BLaER1 treated with 17β-estradiol and CSF1 and Interleukin-3, amounts not matched to agents 10 nM and 100 nM (cell line): Measurements from ENCODE around the gene TMEM141.

Experiments used
- H3K27ac ChIP-seq, 11 experiments: shearing (Covaris generic); formaldehyde crosslinking; 2 replicates each; pipeline ENCODE4 v1.8.1; 2022
- H3K27me3 ChIP-seq, 11 experiments: shearing (Covaris generic); formaldehyde crosslinking; 2 replicates each; pipeline ENCODE4 v1.8.1; 2022
- H3K36me3 ChIP-seq, 11 experiments: shearing (Covaris generic); formaldehyde crosslinking; 2 replicates each; pipeline ENCODE4 v1.8.1; 2022
- H3K4me1 ChIP-seq, 10 experiments: shearing (Covaris generic); formaldehyde crosslinking; 2 replicates each; pipeline ENCODE4 v1.8.1; 2022
- H3K4me2 ChIP-seq, 11 experiments: shearing (Covaris generic); formaldehyde crosslinking; 2 replicates each; pipeline ENCODE4 v1.8.1; 2022
- H3K4me3 ChIP-seq, 10 experiments: shearing (Covaris generic); formaldehyde crosslinking; 2 replicates each; pipeline ENCODE4 v1.8.1; 2022
- H3K9ac ChIP-seq, 11 experiments: shearing (Covaris generic); formaldehyde crosslinking; 2 replicates each; pipeline ENCODE4 v1.8.1; 2022
- H3K9me3 ChIP-seq, 11 experiments: shearing (Covaris generic); formaldehyde crosslinking; replicated peaks in 1 of 11; 2 replicates each; pipeline ENCODE4 v1.8.1; 2022
- H4K20me1 ChIP-seq, 11 experiments: shearing (Covaris generic); formaldehyde crosslinking; 2 replicates each; pipeline ENCODE4 v1.8.1; 2022
- Cebpa-rat ChIP-seq, 11 experiments: shearing (Covaris generic); IDR thresholded peaks; 2 replicates each; pipeline ENCODE4 v1.8.1; 2022

The TMEM141 gene

DNA sequence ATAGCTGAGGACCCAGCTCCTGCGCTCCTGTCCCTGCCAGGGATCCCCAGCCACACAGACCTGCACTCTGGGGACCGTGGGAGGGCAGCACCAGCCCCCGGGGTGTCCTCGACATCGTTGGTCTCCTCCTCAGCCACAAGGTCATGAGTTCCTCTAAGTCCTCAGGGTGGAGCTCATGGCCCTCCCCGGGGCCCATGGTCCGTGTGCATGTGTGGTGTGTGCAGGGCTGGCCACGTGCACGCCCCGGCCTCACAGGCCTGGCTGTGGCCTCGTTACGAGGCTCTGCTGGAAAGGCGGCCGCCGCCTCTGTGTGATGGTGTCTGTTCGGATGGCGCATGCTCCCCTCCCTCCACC, 35.0 kb downstream of the TMEM141 start:
- no peak overlapping the region for H3K4me2 ChIP-seq
- H3K4me1 ChIP-seq = no peaks in the 10 kb centered on the region
- H3K9ac ChIP-seq = no peak overlapping the region
- H3K9me3 ChIP-seq = no peaks in the 10 kb centered on the region
- TF ChIP-seq Cebpa-rat (IDR thresholded peaks at IDR 0.05) = no peak
- peaks cover 16 to 99% (median 77%) of the 10 kb centered on the region in 11 experiments; a peak in 21 of 22 replicates for H4K20me1 ChIP-seq
- no peaks in the 10 kb centered on the region for H3K27me3 ChIP-seq
- H3K36me3 ChIP-seq = peaks cover 79 to 97% (median 91%) of the 10 kb centered on the region in 11 experiments
- no peak overlapping the region for H3K4me3 ChIP-seq
- H3K27ac ChIP-seq = no peak overlapping the region

DNA sequence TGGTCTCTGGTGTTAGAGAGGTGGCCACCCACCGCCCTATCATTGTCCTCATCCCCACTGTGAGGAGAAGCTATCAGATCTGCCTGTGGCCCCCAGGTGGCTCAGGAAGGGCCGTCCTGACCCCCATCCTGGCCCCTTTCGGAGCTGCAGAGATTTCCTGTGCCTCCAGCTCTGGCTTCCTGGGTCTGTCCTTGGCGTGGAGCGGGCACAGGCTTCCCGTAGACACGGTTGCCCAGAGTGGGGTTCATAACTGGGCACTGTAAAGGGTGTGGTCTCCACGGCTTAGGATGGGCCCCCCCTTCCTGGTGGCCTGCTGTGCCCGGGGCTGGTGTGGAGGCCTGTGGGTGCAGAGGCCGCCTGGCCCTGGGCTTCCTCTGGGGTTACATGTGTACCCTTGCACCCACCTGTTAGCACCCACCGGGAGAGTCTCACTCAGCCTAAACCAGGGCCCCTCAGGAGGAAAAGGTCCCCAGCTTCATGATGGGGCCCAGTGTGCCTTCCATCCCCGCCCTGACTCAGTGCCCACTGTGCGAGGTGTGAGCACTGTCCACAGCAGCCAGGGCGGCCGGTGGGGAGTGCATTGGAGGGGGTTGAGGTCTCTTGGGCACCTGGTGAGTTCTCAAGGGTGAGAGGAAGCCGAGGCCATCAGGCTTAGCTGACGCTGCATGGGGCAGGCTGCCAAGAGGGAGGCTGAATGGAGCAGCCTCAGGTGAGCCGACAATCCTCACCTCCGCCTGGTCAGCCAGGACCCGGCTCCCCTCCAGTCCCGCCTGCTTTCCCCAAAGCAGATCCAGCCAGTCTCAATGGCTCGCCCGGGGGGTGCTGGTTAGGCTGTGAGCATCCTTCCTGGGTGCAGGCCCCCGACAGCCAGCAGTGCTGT, 35.8 kb downstream of the TMEM141 start:
- no peaks in the 10 kb centered on the region for H3K27me3 ChIP-seq
- peaks cover 10 to 99% (median 75%) of the 10 kb centered on the region in 11 experiments; a peak in 21 of 22 replicates for H4K20me1 ChIP-seq
- no peak for TF ChIP-seq Cebpa-rat (IDR thresholded peaks at IDR 0.05)
- no peak overlapping the region for H3K4me3 ChIP-seq
- H3K4me1 ChIP-seq = no peaks in the 10 kb centered on the region
- H3K4me2 ChIP-seq = no peak overlapping the region
- no peak overlapping the region for H3K27ac ChIP-seq
- peaks cover 86 to 98% (median 92%) of the 10 kb centered on the region in 11 experiments for H3K36me3 ChIP-seq
- H3K9ac ChIP-seq = peak overlapping the region in 2 of 11 experiments; percentile 9 to 18; a peak in 2 of 22 replicates
- no peaks in the 10 kb centered on the region for H3K9me3 ChIP-seq

DNA sequence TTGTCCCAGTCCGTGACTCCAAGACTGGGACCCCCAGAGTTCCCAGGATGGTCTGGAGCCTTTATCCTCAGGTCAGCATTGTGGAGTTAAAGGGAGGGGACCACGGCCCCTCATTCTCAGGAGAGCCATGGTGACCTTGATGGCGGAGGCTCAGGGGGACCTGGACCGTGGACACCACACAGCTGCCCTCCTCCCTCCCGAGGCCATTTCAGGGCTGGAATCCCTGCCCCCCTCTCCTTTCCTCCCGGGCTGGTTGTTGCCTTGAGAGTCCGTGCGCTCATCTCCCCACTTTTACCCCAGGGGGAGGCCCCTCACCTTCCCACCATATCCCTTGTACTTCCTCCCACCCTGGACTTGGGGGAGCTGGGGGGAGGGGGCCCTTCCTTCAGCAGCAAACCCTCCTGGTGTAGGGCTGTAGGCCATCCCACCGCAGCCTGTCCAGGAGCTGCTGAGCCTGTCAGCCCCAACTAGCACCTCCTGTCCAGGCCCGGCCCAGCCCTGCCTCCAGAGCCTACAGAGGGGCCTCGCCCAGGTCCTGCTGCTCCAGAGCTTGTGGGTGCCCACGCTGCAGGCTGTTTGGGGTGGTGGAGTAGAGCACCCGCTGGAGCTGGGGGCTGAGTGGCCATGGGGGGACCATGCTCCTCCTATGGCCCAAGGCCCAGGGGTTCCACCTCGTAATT, 36.8 kb downstream of the TMEM141 start:
- Histone ChIP-seq H3K36me3 (peaks cover 96 to 100% (median 99%) of the 10 kb centered on the region in 11 experiments), H3K4me3 (no peak overlapping the region), H3K9me3 (no peaks in the 10 kb centered on the region), H3K4me2 (no peak overlapping the region), H3K9ac (no peak overlapping the region), H3K27ac (no peak overlapping the region), H3K27me3 (no peaks in the 10 kb centered on the region), H4K20me1 (peaks cover 4 to 99% (median 74%) of the 10 kb centered on the region in 11 experiments; a peak in 20 of 22 replicates), H3K4me1 (no peaks in the 10 kb centered on the region)
- no peak for TF ChIP-seq Cebpa-rat (IDR thresholded peaks at IDR 0.05)

DNA sequence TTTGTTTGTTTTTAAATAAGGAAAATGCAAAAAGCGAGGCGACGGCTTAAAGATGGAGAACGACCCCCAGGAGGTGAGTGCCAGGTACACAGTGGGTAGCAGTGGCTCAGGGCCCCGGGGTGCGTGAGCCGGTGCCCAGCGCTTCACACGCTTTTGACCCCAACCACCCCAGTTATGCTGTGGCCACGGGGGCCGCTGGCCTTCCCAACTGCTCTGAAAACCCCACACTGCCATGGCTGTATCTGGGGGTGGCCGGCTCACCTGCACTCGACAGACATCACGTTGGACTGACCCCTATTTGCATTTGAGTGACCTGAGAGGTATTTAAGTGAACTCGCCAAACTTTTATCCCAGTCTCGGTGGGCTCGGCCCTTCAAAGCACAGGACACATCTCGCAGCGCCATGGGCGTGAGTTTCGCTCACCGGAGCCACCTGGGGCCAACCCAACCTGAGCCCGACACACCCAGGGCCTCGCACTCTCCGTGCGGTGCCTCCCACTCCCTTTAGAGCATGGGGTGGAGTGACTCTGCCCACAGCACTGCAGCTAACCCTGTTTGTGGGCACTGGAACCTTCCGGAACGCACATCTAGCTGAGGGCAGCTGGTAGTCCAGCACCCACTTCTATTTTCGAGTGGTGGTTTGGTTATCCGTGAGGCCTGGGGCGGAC, 37.5 kb downstream of the TMEM141 start:
- Histone ChIP-seq H3K27ac (no peak overlapping the region), H3K27me3 (no peaks in the 10 kb centered on the region), H3K4me3 (no peak overlapping the region), H3K9me3 (no peaks in the 10 kb centered on the region), H4K20me1 (peaks cover 0 to 99% (median 68%) of the 10 kb centered on the region in 11 experiments; a peak in 20 of 22 replicates), H3K4me1 (no peaks in the 10 kb centered on the region), H3K36me3 (peaks cover 90 to 99% (median 97%) of the 10 kb centered on the region in 11 experiments), H3K4me2 (no peak overlapping the region), H3K9ac (no peak overlapping the region)
- TF ChIP-seq Cebpa-rat (IDR thresholded peaks at IDR 0.05) = no peak

DNA sequence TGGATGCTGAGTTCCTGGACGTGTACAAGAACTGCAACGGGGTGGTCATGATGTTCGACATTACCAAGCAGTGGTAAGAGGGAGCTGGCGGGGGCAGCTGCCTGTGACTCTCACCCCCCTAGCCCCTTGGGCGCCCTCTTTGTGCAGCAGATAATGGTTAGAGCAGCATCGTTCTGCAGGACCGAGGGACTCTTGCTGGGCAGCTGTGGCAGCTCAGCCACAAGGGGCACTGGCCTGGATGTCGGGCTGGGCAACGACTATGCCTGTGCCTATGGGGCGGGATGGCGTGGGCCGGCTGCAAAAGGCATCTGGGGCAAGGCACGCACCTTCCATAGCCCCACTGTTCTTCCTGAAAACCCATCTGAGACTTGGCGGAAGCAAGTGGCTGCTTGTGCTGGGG, 38.3 kb downstream of the TMEM141 start:
- Histone ChIP-seq H3K4me3 (no peak overlapping the region), H3K27me3 (no peaks in the 10 kb centered on the region), H3K36me3 (peaks cover 82 to 99% (median 93%) of the 10 kb centered on the region in 11 experiments), H3K27ac (no peak overlapping the region), H3K4me1 (no peaks in the 10 kb centered on the region), H3K9me3 (no peaks in the 10 kb centered on the region), H3K4me2 (no peak overlapping the region), H4K20me1 (peaks cover 0 to 99% (median 64%) of the 10 kb centered on the region in 11 experiments; a peak in 17 of 22 replicates), H3K9ac (no peak overlapping the region)
- TF ChIP-seq Cebpa-rat (IDR thresholded peaks at IDR 0.05) = no peak

DNA sequence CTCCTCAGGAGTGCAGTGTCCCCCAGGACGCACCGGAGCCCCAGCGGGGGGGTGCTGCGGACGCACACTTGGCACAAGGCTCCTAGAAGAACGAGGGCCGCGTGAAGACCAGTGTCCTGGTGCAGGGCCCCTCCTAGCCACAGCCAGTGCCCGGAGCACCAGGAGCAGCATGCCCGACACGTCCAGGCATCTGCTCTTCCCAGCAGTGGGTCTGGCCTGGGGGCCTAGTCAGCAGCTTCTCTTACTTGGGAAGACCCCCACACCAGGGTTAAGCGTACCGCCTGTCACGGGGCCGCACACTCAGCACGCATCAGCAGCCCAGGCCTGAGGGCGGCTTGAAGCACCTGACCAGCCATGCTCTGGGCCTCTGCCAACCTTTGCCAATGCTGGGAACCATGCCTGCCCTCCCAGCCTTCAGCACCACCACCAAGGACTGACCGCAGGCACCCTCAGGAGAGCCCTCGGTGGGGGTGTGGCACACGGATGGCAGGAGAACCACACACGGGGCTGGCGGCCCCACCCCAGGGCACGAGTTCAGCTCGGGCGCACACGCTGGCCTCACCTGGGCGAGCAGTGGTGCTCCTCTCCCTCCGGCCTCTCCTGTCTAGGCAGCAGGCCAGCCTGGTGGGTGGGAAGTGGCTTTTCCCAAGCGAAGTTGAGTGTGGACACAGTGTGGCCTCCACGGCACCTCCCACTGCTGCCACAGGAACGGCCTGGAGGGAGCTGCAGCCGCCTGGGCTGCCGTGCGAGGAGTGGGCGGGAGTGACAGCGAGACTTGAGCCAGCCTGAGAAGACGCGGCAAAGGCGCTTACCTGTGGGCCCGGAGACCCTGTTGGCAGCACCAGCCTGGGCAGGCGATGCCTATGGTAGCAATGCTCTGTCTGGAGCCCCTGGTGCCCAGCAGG, 39.1 kb downstream of the TMEM141 start:
- no peaks in the 10 kb centered on the region for H3K4me1 ChIP-seq
- H3K27me3 ChIP-seq = no peaks in the 10 kb centered on the region
- H4K20me1 ChIP-seq = peaks cover 0 to 97% (median 59%) of the 10 kb centered on the region in 11 experiments; a peak in 16 of 22 replicates
- no peak for TF ChIP-seq Cebpa-rat (IDR thresholded peaks at IDR 0.05)
- H3K9me3 ChIP-seq = no peaks in the 10 kb centered on the region
- no peak overlapping the region; a peak in 1 of 22 replicates for H3K9ac ChIP-seq
- H3K4me3 ChIP-seq = no peak overlapping the region
- H3K27ac ChIP-seq = no peak overlapping the region
- peaks cover 75 to 99% (median 90%) of the 10 kb centered on the region in 11 experiments for H3K36me3 ChIP-seq
- H3K4me2 ChIP-seq = no peak overlapping the region

DNA sequence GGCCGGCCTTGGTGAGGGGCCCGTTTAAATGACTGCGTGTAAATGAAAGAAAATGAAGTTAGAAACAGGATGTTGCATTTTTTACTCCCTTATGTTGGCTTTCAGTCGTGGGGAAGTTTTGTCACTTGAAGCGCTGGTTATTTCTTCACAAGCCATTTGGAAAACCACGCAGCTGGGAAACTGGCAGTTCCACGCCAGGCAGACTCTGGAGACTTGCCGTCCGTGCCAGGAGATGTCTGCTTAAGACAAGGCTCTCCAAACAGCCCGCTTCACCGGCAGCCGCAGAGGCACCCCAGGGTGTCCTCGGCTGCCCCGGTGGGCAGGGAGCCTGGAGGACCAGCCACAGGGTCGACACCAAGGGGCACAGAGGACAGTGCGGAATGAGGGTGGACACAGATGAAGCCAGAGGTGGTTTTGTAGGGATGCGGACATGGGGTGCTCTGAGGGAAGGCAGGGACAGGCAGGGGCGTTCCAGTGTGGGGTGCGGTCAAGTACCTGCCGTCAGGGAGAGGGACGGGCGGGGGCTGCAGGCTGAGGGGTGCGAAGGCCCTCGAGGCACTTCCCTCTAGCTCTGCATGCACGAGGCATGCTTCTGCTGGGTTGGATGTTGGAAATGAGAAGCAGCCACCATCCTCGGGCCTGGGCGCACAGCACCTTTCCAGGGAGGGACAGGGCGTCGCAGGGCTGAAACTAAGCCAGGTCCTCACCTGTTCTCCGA, 40.0 kb downstream of the TMEM141 start:
- Histone ChIP-seq H3K36me3 (peaks cover 73 to 99% (median 90%) of the 10 kb centered on the region in 11 experiments), H4K20me1 (peaks cover 0 to 97% (median 57%) of the 10 kb centered on the region in 11 experiments; a peak in 15 of 22 replicates), H3K27me3 (no peaks in the 10 kb centered on the region), H3K4me2 (no peak overlapping the region), H3K9me3 (no peaks in the 10 kb centered on the region), H3K4me3 (no peak overlapping the region), H3K9ac (no peak overlapping the region; a peak in 1 of 22 replicates), H3K27ac (no peak overlapping the region), H3K4me1 (no peaks in the 10 kb centered on the region)
- TF ChIP-seq Cebpa-rat (IDR thresholded peaks at IDR 0.05) = no peak

DNA sequence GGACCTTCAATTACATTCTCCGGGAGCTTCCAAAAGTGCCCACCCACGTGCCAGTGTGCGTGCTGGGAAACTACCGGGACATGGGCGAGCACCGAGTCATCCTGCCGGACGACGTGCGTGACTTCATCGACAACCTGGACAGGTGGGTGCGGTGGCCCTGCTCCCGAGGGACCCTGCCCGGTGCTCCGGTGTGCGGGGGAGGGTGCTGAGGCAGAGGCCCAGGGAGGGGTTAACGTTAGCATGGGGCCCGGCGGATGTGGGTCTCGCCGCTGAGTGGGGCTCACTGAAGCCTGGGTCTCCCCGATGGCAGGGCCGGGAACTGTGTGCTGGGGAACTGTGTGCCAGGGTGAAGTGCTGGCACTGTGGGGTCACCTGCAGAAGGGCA, 40.6 kb downstream of the TMEM141 start:
- H3K4me2 ChIP-seq = no peak overlapping the region
- H4K20me1 ChIP-seq = peaks cover 0 to 97% (median 51%) of the 10 kb centered on the region in 11 experiments; a peak in 15 of 22 replicates
- no peaks in the 10 kb centered on the region for H3K4me1 ChIP-seq
- H3K36me3 ChIP-seq = peaks cover 69 to 99% (median 87%) of the 10 kb centered on the region in 11 experiments
- no peaks in the 10 kb centered on the region for H3K9me3 ChIP-seq
- no peak for TF ChIP-seq Cebpa-rat (IDR thresholded peaks at IDR 0.05)
- no peak overlapping the region for H3K27ac ChIP-seq
- no peak overlapping the region for H3K9ac ChIP-seq
- H3K4me3 ChIP-seq = no peak overlapping the region
- H3K27me3 ChIP-seq = no peaks in the 10 kb centered on the region
